HG02759 (cell line): ENCODE measurements around the gene BCO1.

Experiments
- ATAC-seq: cut with Tn5 transposase; IDR thresholded peaks from one replicate; pipeline ENCODE4 v1.9.1; 2021; ENCODE audit warnings: mild to moderate bottlenecking, moderate library complexity; ENCODE audit not compliant: unreplicated experiment

Gene BCO1

GRCh38 chr16:81231014-81231413 lies 7.5 kb upstream of the BCO1 start:
- no peak for ATAC-seq

GRCh38 chr16:81232740-81233367 lies 5.6 kb upstream of the BCO1 start:
- ATAC-seq = no peak

- ATAC-seq = no peak
These were observed 1.2 kb upstream of the BCO1 start for GRCh38 chr16:81237282-81237681.

- no peak for ATAC-seq
These were observed 570 bp upstream of the BCO1 start for GRCh38 chr16:81237942-81238295.

GRCh38 chr16:81239367-81240121 lies 1.1 kb downstream of the BCO1 start:
- no peak for ATAC-seq

GRCh38 chr16:81241706-81242105 lies 3.2 kb downstream of the BCO1 start:
- no peak for ATAC-seq

GRCh38 chr16:81242977-81243618 lies 4.6 kb downstream of the BCO1 start:
- ATAC-seq = no peak

- ATAC-seq = no peak
These were observed 5.5 kb downstream of the BCO1 start for GRCh38 chr16:81243942-81244341.

GRCh38 chr16:81251871-81252270 lies 13.4 kb downstream of the BCO1 start:
- no peak for ATAC-seq

GRCh38 chr16:81253141-81253540 lies 14.7 kb downstream of the BCO1 start:
- ATAC-seq = no peak

GRCh38 chr16:81254922-81255526 lies 16.5 kb downstream of the BCO1 start:
- ATAC-seq = no peak

- no peak for ATAC-seq
These were observed 21.4 kb downstream of the BCO1 start for GRCh38 chr16:81259916-81260315.

- no peak for ATAC-seq
These were observed 22.7 kb downstream of the BCO1 start for GRCh38 chr16:81261049-81261648.

GRCh38 chr16:81263470-81264220 lies 25.2 kb downstream of the BCO1 start:
- ATAC-seq = no peak

- ATAC-seq = no peak
These were observed 25.9 kb downstream of the BCO1 start for GRCh38 chr16:81264386-81264785.

GRCh38 chr16:81265052-81265451 lies 26.6 kb downstream of the BCO1 start:
- ATAC-seq = no peak

- no peak for ATAC-seq
These were observed 27.4 kb downstream of the BCO1 start for GRCh38 chr16:81265658-81266451.

- ATAC-seq = no peak
These were observed 28.2 kb downstream of the BCO1 start for GRCh38 chr16:81266680-81267095.

- no peak for ATAC-seq
These were observed 30.0 kb downstream of the BCO1 start for GRCh38 chr16:81268509-81268908.
